Esophagus muscularis mucosa (tissue), 4 donors: ENCODE data around the gene MAGI1. TPM values are rescaled to one million over a fixed set of nuclear protein-coding genes. Genes with fewer than 3 reads are reported as not detected.

Source experiments
- DNase-seq: peaks from one replicate; pipeline ENCODE4 v3.0.0-alpha.2; 2017; ENCODE audit errors: extremely low spot score
- H3K27ac ChIP-seq, 4 donors: fragments of 200-600 bp; sonication (generic); replicated peaks in 1 of 4; 1 replicate in 3 of 4; 2 replicates in 1 of 4; pipeline ENCODE4 v1.5.1; 2016 to 2019; ENCODE audit warnings: mild to moderate bottlenecking in 1 of 4
- H3K27me3 ChIP-seq, 4 donors: fragments of 200-600 bp; sonication (generic); one replicate each; pipeline versions ENCODE4 v1.5.1 to v1.6.0; 2016 to 2019
- H3K36me3 ChIP-seq, 4 donors: fragments of 200-600 bp; sonication (generic); one replicate each; pipeline ENCODE4 v1.5.1; 2016 to 2019
- H3K4me1 ChIP-seq, 4 donors: fragments of 200-600 bp; sonication (generic); one replicate each; pipeline ENCODE4 v1.5.1; 2016 to 2019
- H3K4me3 ChIP-seq, 4 donors: fragments of 200-600 bp; sonication (generic); 1 replicate in 2 of 4; 2 replicates in 2 of 4; pipeline ENCODE4 v1.5.1; 2016 to 2019; ENCODE audit warnings: mild to moderate bottlenecking in 4 of 4, moderate library complexity in 1 of 4
- H3K9me3 ChIP-seq, 4 donors: fragments of 200-600 bp; sonication (generic); 1 replicate in 3 of 4; 2 replicates in 1 of 4; pipeline ENCODE4 v1.5.1; 2016 to 2019
- EP300 ChIP-seq: sonication (generic); formaldehyde crosslinking; IDR thresholded peaks from one replicate; pipeline ENCODE4 v1.6.1; 2017; ENCODE audit warnings: antibody characterized with exemption
- POLR2A ChIP-seq: fragments of 450-650 bp; IDR thresholded peaks from one replicate; pipeline ENCODE4 v1.6.1; 2017; ENCODE audit warnings: antibody characterized with exemption, moderate library complexity, mild to moderate bottlenecking, low read depth
- POLR2AphosphoS5 ChIP-seq, 2 donors: sonication (generic); formaldehyde crosslinking; IDR thresholded peaks; one replicate each; pipeline ENCODE4 v1.6.1; 2017; ENCODE audit warnings: antibody characterized with exemption in 2 of 2
- WGBS: methylation state at CpG from one replicate; pipeline ENCODE4 v1.1.5; 2018; 5-methylcytosine and 5-hydroxymethylcytosine counted together
- intact Hi-C: fragments of 100-400 bp; cut with DNase I; formaldehyde crosslinking; loops from one replicate; pipeline ENCODE4 v1.15.1; 2023
- total RNA-seq, 4 donors: library from RNA; depleted of rRNA; stranded (reverse); fragments of >200 nt; gene quantifications; one replicate each; pipeline versions ENCODE4 v1.1.0 to v1.2.1, GENCODE V29; 2016
- TF ChIP-seq, protein P1 (sequence below), 3 experiments: fragments of 200-600 bp in 2 of 3; fragments of 450-650 bp in 1 of 3; sonication (generic) in 2 of 3; IDR thresholded peaks; one replicate each; pipeline ENCODE4 v1.5.1; 2017 to 2019; ENCODE audit warnings: antibody characterized with exemption in 3 of 3, mild to moderate bottlenecking in 2 of 3, moderate library complexity in 1 of 3

Gene MAGI1
- total RNA-seq, 4 donors from 2014 or later, result 17.1 to 35.1 (median 25.2) TPM

- no peak for DNase-seq
- Histone ChIP-seq H3K27me3 (no peaks in the 10 kb centered on the region), H3K27ac (no peak overlapping the region), H3K9me3 (no peaks in the 10 kb centered on the region), H3K4me1 (peaks cover 0 to 10% (median 6%) of the 10 kb centered on the region in 4 donors), H3K36me3 (no peaks in the 10 kb centered on the region), H3K4me3 (no peak overlapping the region)
- intact Hi-C loops, result no loop called here
- WGBS, result 58% methylated on average over 1 of the region's 1 CpG
- TF ChIP-seq POLR2A (no peak), POLR2AphosphoS5 (IDR thresholded peaks at IDR 0.05) (no peak)
- TF ChIP-seq, protein P1, sequence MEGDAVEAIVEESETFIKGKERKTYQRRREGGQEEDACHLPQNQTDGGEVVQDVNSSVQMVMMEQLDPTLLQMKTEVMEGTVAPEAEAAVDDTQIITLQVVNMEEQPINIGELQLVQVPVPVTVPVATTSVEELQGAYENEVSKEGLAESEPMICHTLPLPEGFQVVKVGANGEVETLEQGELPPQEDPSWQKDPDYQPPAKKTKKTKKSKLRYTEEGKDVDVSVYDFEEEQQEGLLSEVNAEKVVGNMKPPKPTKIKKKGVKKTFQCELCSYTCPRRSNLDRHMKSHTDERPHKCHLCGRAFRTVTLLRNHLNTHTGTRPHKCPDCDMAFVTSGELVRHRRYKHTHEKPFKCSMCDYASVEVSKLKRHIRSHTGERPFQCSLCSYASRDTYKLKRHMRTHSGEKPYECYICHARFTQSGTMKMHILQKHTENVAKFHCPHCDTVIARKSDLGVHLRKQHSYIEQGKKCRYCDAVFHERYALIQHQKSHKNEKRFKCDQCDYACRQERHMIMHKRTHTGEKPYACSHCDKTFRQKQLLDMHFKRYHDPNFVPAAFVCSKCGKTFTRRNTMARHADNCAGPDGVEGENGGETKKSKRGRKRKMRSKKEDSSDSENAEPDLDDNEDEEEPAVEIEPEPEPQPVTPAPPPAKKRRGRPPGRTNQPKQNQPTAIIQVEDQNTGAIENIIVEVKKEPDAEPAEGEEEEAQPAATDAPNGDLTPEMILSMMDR (IDR thresholded peaks at IDR 0.05), result no peak
Observed at GRCh38 chr3:65623362-65623761, 415.4 kb downstream of the MAGI1 start.

DNA sequence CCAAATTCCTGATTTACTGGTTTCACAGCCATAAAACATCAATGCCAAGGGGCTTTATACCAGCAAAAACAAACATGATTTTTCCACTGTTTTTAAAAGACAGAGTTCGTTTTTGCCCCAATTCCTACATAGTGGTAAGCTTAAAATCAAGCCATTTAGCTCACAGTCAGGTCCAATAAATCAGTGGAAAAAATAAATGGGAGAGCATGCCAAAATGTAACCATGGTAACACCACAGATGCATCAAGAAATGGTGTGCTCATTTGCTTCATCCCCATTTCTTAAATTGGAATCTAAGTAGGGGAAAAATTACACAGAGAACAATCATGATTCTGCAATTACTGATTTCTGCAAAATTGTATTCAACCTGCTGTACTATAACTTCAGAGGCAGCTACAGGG lies 418.8 kb downstream of the MAGI1 start:
- intact Hi-C loops, result no loop called here
- H3K27ac ChIP-seq, result no peak overlapping the region
- 81% methylated on average over 1 of the region's 1 CpG for WGBS

GRCh38 chr3:65619451-65619881 lies 419.3 kb downstream of the MAGI1 start:
- peaks cover 0 to 10% (median 6%) of the 10 kb centered on the region in 4 donors for H3K4me1 ChIP-seq
- no peak overlapping the region for H3K4me3 ChIP-seq
- no peak overlapping the region for H3K27ac ChIP-seq
- intact Hi-C loops, result no loop called here
- 36% methylated on average over 5 of the region's 5 CpGs for WGBS
- TF ChIP-seq POLR2AphosphoS5 (IDR thresholded peaks at IDR 0.05) (no peak), POLR2A (no peak), EP300 (no peak)
- TF ChIP-seq, protein P1 (IDR thresholded peaks at IDR 0.05), result no peak
- no peaks in the 10 kb centered on the region for H3K36me3 ChIP-seq
- no peaks in the 10 kb centered on the region for H3K9me3 ChIP-seq
- no peaks in the 10 kb centered on the region for H3K27me3 ChIP-seq
- DNase-seq, result no peak

More for the DNA sequence above, 418.8 kb downstream of the MAGI1 start:
- no peak for TF ChIP-seq POLR2AphosphoS5 (IDR thresholded peaks at IDR 0.05)
- TF ChIP-seq EP300, result no peak
- TF ChIP-seq, protein P1 (IDR thresholded peaks at IDR 0.05), result no peak
- TF ChIP-seq POLR2A, result no peak
- H3K9me3 ChIP-seq, result no peaks in the 10 kb centered on the region
- no peak for DNase-seq
- peaks cover 0 to 10% (median 6%) of the 10 kb centered on the region in 4 donors for H3K4me1 ChIP-seq
- no peaks in the 10 kb centered on the region for H3K36me3 ChIP-seq
- H3K27me3 ChIP-seq, result no peaks in the 10 kb centered on the region
- no peak overlapping the region for H3K4me3 ChIP-seq

- no peak overlapping the region for H3K4me3 ChIP-seq
- no peak for DNase-seq
- no peaks in the 10 kb centered on the region for H3K36me3 ChIP-seq
- TF ChIP-seq POLR2A, result no peak
- TF ChIP-seq POLR2AphosphoS5 (IDR thresholded peaks at IDR 0.05), result no peak
- TF ChIP-seq, protein P1 (IDR thresholded peaks at IDR 0.05), result no peak
- no peak for TF ChIP-seq EP300
- WGBS, result 74% methylated on average over 1 of the region's 1 CpG
- H3K4me1 ChIP-seq, result peaks cover 0 to 10% (median 6%) of the 10 kb centered on the region in 4 donors
- H3K27ac ChIP-seq, result no peak overlapping the region
- intact Hi-C loops, result no loop called here
- H3K9me3 ChIP-seq, result no peaks in the 10 kb centered on the region
- H3K27me3 ChIP-seq, result no peaks in the 10 kb centered on the region
Observed at GRCh38 chr3:65618599-65618998, 420.1 kb downstream of the MAGI1 start.

DNA sequence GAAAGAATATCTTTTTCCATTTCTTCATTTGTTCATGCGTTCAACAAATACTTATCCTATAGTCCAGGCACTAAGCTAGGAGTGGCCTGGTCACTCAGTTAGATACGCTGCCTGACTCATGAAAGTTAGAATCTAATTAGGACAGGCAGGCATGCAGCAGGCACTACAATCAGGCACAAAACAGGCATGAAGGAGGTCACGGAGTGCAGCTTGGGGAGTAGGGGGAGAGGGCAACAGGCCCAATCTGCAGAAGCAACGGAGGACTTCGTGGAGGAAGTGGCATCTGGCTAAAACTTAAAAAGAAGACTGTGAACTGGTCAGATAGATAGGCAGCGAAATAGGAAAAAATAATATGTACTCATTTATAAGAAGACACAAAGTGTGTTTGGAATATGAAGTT lies 420.9 kb downstream of the MAGI1 start:
- H3K9me3 ChIP-seq, result no peaks in the 10 kb centered on the region
- no peak overlapping the region for H3K4me3 ChIP-seq
- H3K27me3 ChIP-seq, result no peaks in the 10 kb centered on the region
- no peak overlapping the region for H3K27ac ChIP-seq
- H3K36me3 ChIP-seq, result no peaks in the 10 kb centered on the region
- TF ChIP-seq EP300 (no peak), POLR2A (no peak), POLR2AphosphoS5 (IDR thresholded peaks at IDR 0.05) (no peak)
- TF ChIP-seq, protein P1 (IDR thresholded peaks at IDR 0.05), result no peak
- WGBS, result 94% methylated on average over 6 of the region's 6 CpGs
- DNase-seq, result no peak
- H3K4me1 ChIP-seq, result peaks cover 0 to 10% (median 6%) of the 10 kb centered on the region in 4 donors
- intact Hi-C loops, result no loop called here
